HG02852 (cell line): Measurements from ENCODE around the gene GLB1L3.
"Not testable (repeated sequence)": the region's sequence is repeated elsewhere in the genome, so short reads cannot be mapped to it uniquely, and the experiment has no call there.

ENCODE experiments used
- ATAC-seq: cut with Tn5 transposase; IDR thresholded peaks from one replicate; pipeline ENCODE4 v1.9.1; 2021; ENCODE audit warnings: mild to moderate bottlenecking, moderate library complexity; ENCODE audit not compliant: unreplicated experiment

The GLB1L3 gene

GRCh38 chr11:134340354-134340964, 64.3 kb downstream of the GLB1L3 start:
- no peak for ATAC-seq

DNA sequence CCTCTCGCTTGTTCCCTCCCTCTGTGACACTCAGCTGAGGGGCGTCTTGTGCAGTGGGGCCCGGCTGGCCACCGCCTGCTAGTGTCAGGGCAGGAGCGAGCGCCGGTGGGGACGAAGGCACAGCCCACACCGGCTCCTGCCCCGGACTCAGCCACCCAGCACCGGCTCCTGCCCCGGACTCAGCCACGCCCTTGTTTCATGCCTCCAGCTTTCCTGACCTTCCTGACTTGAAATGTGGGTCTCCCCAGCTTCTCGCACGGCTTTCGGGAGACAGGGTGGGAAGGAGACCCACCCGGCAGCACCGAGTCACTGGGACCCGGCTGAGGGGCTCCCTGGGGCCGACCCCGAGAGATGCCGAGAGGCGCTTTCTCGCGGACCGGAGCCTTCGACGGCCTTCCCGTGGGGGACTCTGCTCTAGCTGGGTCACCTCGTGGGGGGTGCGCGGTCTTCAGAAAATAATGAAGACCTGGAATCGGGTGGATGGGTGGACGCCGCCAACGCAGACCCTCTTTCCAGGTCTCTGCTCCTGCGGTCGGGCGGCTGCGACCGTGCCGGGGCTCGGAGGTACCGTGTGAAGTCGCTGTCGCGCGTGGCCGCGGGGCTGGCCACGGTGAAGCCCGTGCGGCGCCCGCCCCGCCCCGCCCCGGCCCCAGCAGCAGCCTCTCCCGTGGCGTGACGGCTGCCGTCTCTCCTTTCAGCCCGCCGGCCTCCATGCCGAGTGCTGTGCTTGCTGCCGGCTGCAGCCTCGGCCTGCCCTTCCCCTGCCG, 65.8 kb downstream of the GLB1L3 start:
- no peak for ATAC-seq

DNA sequence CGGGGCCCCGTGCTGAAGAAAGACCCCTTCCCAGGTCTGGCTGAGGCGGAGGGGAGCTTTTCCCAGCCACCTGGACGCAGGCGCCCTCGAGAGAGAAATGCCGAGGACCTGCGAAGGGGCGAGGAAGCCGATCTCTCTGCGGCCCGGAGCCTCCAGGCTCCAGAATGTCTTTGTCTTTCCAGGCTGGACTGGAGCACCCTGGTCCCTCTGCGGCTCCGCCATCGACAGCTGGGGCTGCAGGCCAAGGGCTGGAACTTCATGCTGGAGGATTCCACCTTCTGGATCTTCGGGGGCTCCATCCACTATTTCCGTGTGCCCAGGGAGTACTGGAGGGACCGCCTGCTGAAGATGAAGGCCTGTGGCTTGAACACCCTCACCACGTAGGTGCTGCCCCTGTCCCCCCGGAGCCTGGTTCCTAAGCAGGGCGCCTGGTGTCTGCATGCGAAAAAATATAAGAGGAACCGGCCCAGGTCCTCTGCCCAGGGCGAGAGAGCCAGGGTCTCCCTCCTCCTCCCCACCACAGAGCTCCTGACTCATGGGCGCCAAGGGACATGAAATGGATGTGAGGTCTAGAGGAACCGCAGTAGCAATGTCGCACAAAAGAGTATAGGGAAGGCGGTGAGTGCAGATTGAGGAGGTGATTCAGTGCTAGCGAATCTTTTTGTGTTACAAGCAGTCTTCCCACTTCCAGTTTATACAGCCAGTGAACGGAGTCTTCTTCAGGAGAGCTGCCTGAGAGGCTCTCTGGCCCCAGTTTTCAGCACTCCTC, 66.6 kb downstream of the GLB1L3 start:
- ATAC-seq, result no peak

GRCh38 chr11:134343646-134344045, 67.5 kb downstream of the GLB1L3 start:
- ATAC-seq, result no peak

- not testable (repeated sequence) for ATAC-seq
These were observed 68.5 kb downstream of the GLB1L3 start for GRCh38 chr11:134344497-134345236.

GRCh38 chr11:134345237-134345550, 69.0 kb downstream of the GLB1L3 start:
- ATAC-seq, result no peak

- no peak for ATAC-seq
These were observed 70.2 kb downstream of the GLB1L3 start for GRCh38 chr11:134346101-134346975.

DNA sequence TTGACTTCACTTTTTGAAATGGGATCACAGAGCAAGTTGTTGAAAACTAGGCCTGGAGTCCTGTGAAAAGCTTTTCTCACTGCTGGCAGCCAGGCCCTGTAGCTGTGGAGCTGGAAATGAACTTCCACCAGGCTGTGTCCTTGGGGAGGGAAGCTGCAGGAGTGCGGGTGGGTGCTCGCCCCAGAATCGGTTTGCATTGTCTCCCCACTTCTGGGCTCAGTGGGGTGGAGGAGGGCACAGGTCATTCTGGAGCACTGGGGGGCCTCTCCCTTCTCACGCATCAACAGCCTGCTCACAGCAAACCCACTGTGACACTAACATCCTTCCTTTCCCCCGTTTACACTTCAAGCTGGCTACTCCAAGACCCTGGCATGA, 70.8 kb downstream of the GLB1L3 start:
- no peak for ATAC-seq

DNA sequence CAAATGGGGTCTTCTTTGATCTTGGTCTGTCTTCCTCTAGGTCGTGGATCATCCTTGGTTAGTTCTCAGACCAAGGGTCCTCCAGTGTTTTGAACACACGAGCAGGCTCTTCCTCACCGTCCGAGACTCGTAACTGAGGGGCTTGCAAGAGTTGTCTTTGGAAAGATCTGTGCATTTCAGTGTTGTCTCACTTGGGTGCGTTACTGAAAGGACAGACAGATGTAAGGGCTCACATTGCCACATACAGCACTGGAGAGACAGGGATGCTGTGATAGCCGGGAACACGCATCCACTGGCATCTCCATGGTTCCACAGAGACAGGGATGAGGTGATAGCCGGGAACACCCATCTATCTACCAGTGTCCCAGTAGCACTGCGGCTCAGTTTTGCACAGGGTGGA, 71.3 kb downstream of the GLB1L3 start:
- no peak for ATAC-seq

- ATAC-seq, result peak; percentile 41
These were observed 73.1 kb downstream of the GLB1L3 start for GRCh38 chr11:134349109-134349801.

DNA sequence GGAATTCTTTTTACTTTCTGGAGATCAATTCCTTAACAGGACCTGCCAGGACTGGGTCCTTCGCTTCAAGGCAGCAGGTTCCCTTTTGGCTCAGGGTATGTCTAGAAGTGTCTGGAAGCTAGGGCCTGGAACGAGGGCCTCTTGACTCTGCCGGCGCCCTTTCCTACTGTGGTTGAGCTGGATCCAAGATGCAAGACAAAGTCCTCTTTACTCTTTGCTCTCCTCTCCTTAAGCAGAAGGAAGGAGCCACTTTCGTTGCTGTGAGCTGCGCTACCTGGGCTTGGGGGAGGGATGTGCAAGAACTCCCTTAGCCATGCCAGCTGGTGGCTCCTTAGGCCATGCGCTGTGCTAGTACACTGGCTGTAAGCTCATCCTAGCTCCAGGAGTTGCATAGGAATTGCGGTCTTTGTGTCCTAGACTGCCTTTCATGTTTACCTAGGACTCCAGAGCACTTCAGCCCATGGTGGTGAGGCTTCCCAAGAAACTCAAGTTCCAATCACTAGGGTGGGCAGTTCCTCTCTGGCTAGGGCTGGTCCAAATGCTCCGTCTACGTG, 73.7 kb downstream of the GLB1L3 start:
- ATAC-seq, result no peak

DNA sequence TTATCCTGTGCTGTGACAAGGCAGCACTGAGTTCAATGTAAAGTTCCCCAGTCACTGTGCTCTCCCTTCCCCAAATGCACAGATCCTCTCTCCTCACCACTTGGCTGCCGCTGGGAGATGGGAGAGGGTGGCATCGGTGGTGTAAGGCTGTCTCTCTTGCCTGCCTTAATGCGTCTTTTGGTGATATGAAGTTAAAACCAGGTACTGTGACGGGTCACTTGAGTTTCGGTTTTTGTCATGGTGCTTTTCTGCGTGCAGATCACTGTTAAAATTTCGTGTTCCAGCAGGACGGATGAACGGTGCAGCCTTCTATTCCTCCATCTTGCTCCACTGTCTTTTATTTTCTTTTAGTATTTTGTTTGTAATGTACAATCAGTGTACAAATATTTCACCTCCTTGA, 74.2 kb downstream of the GLB1L3 start:
- peak; percentile 72 for ATAC-seq

- ATAC-seq, result no peak
These were observed 75.9 kb downstream of the GLB1L3 start for GRCh38 chr11:134352111-134352510.

GRCh38 chr11:134355136-134355535, 79.0 kb downstream of the GLB1L3 start:
- no peak for ATAC-seq

DNA sequence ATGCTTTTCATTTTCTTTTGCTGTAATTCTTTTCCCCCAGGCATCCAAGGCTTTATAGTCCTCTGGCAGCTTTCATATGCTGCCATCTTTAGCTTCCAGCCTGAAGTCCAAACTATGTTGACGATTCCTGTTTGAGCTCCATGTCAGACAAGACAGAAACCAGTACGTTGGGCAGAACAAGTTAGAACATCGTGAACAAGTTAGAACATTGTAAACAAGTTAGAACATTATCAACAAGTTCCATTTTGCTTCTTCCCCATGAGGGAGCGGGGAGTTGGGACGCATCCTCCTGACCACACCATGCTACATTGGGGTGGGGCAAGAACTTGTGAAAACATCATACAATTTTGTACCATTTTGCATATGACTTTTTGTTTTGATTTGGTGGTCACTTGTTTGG, 79.5 kb downstream of the GLB1L3 start:
- no peak for ATAC-seq

GRCh38 chr11:134356656-134357544, 80.7 kb downstream of the GLB1L3 start:
- no peak for ATAC-seq

DNA sequence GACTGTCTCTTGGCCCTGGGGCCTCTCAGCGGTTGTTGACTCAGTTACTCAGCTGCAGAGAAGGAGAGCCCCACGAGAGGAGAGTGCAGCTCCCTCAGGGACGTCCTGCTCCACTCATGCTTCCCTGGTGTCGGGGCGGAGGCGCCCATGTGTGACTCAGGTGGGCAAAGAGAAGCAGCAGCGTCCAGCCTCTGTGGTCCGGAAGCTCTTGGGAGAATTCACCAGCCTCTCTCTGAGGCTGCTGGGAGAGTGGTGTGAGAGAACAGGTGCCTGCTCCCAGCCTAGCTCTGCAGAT, 81.3 kb downstream of the GLB1L3 start:
- no peak for ATAC-seq

DNA sequence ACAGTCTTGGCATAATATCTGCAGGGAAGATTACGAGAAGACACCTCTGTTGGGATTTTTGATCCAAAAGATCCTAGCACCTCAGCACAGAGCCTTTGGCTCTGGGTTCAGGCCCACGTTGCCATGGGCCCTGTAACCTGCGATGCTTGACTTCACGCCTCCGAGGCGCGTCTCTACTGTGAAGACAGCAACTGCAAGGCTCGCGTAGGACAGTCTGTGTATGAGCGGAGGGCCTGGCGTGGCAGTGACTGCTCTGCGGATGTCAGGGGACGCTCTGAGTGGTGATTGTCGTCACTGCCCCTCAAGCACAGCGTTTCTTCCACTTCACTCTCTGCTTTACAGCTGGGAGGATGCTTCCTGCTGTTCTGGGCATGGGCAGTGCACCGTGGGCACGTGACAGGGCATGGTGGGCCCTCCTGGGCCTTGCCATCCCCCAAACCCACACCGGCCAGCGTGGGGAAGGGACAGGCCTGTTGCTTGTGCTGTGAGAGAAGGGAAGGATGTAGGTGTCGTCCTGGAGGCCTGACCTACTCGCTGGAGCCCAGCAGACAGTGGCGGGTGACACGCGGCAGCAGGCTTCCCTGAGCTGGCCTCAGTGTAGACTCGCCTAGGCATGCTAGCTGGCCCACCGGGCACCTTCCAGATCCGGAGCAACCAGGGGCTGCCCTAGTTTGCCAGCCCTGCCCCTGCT, 82.1 kb downstream of the GLB1L3 start:
- ATAC-seq, result no peak
